ENCODE data around the gene TTYH3. TPM values are rescaled to one million over a fixed set of nuclear protein-coding genes. Genes with fewer than 3 reads are reported as not detected.

Gene TTYH3
- total RNA-seq, 2 experiments from 2014 or later = 9.7 to 10.2 TPM

GRCh38 chr7:2706685-2707126, 74.9 kb downstream of the TTYH3 start:
- DNase-seq = no peak
- peaks cover 9% of the 10 kb centered on the region for H3K27me3 Mint-ChIP-seq
- H3K27ac Mint-ChIP-seq = no peak overlapping the region
- no peak overlapping the region for H3K4me3 Mint-ChIP-seq
- H3K9me3 Mint-ChIP-seq = no peaks in the 10 kb centered on the region
- no peaks in the 10 kb centered on the region for H3K36me3 Mint-ChIP-seq (ENCODE audit: low read depth)
- ChIA-PET POLR2A (interaction anchor here (5.1 kb wide), 1 partner anchor 7 kb away, joined by 62 read pairs; no protein-coding TSS in a partner anchor), CTCF (interaction anchor here (1.1 to 5.8 kb wide), 3 partner anchors 7 to 36 kb away, joined by 4 to 98 read pairs (median 6); no protein-coding TSS in a partner anchor)
- peaks cover 20% of the 10 kb centered on the region for H3K4me1 Mint-ChIP-seq

- DNase-seq = no peak
- H3K4me3 Mint-ChIP-seq = no peak overlapping the region
- H3K27me3 Mint-ChIP-seq = peaks cover 4% of the 10 kb centered on the region
- ChIA-PET CTCF (interaction anchor here (1.1 to 5.8 kb wide), 4 partner anchors 8 to 37 kb away, joined by 4 to 117 read pairs (median 52); no protein-coding TSS in a partner anchor), POLR2A (interaction anchor here (5.1 kb wide), 1 partner anchor 8 kb away, joined by 62 read pairs; no protein-coding TSS in a partner anchor)
- H3K4me1 Mint-ChIP-seq = peaks cover 23% of the 10 kb centered on the region
- H3K36me3 Mint-ChIP-seq (ENCODE audit: low read depth) = no peaks in the 10 kb centered on the region
- no peaks in the 10 kb centered on the region for H3K9me3 Mint-ChIP-seq
- H3K27ac Mint-ChIP-seq = no peak overlapping the region
Observed at GRCh38 chr7:2707481-2707880, 75.7 kb downstream of the TTYH3 start.

- H3K27ac Mint-ChIP-seq = no peak overlapping the region
- peaks cover 23% of the 10 kb centered on the region for H3K4me1 Mint-ChIP-seq
- H3K4me3 Mint-ChIP-seq = no peak overlapping the region
- ChIA-PET POLR2A (interaction anchor here (5.1 kb wide), 1 partner anchor 8 kb away, joined by 62 read pairs; no protein-coding TSS in a partner anchor), CTCF (interaction anchor here (1.1 to 5.8 kb wide), 5 partner anchors 9 to 37 kb away, joined by 4 to 117 read pairs (median 53); partner anchors contain the start of gene AMZ1)
- H3K36me3 Mint-ChIP-seq (ENCODE audit: low read depth) = no peaks in the 10 kb centered on the region
- no peak for DNase-seq
- no peaks in the 10 kb centered on the region for H3K9me3 Mint-ChIP-seq
- H3K27me3 Mint-ChIP-seq = peaks cover 4% of the 10 kb centered on the region
Observed at GRCh38 chr7:2708041-2708440, 76.3 kb downstream of the TTYH3 start.

DNA sequence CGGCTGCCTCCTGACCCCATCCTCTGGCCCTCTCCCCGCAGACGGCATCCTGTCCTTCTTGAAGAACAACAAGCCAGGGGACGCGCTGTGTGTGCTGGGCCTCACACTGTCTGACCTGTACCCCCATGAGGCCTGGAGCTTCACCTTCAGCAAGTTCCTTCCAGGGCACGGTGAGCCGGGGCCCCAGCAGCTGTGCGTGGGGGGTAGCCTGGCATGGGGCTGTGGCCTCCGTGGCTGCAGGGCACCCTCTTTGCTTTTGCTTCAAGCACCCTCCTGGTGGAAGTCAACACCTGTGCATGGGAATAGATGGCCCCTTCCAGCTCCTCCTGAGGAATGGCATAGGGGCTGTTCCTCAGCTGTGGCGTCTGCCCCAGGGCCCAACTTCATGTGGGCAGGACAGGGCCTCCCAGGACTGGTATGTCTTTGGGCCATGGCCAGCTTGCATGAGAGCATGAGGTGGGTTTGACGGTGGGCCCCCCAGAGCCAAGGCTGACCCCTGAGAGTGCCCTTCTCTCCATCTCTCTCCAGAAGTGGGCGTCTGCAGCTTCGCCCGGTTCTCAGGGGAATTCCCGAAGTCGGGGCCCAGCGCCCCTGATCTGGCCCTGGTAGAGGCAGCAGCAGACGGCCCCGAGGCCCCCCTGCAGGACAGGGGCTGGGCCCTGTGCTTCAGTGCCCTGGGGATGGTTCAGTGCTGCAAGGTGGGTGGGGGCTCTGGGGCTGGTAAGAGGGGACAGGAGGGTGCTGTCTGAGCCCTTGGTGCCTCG, 76.9 kb downstream of the TTYH3 start:
- H3K27ac Mint-ChIP-seq = no peak overlapping the region
- H3K4me1 Mint-ChIP-seq = peaks cover 28% of the 10 kb centered on the region
- no peaks in the 10 kb centered on the region for H3K9me3 Mint-ChIP-seq
- ChIA-PET CTCF (interaction anchor here (0.5 to 5.8 kb wide), 19 partner anchors 9 to 1474 kb away, joined by 3 to 117 read pairs (median 8); partner anchors contain the start of gene AMZ1), POLR2A (interaction anchor here (1.5 to 5.1 kb wide), 4 partner anchors 9 to 49 kb away, joined by 3 to 62 read pairs (median 16); no protein-coding TSS in a partner anchor)
- H3K36me3 Mint-ChIP-seq (ENCODE audit: low read depth) = no peaks in the 10 kb centered on the region
- peaks cover 2% of the 10 kb centered on the region for H3K27me3 Mint-ChIP-seq
- DNase-seq = no peak
- no peak overlapping the region for H3K4me3 Mint-ChIP-seq

- CTCF ChIA-PET = interaction anchor here (0.5 to 5.8 kb wide), 39 partner anchors 9 to 1475 kb away, joined by 3 to 117 read pairs (median 5); partner anchors contain the start of gene AMZ1
- Mint-ChIP-seq H3K27me3 (peaks cover 5% of the 10 kb centered on the region), H3K4me3 (peak overlapping the region; percentile 69), H3K27ac (peak overlapping the region; percentile 81), H3K4me1 (peaks cover 38% of the 10 kb centered on the region), H3K9me3 (no peaks in the 10 kb centered on the region), H3K36me3 (ENCODE audit: low read depth) (no peaks in the 10 kb centered on the region)
- POLR2A ChIA-PET = interaction anchor here (0.7 to 5.1 kb wide), 14 partner anchors 10 to 180 kb away, joined by 3 to 62 read pairs (median 4); partner anchors contain the start of gene TTYH3
- peak; percentile 88 for DNase-seq
Observed at GRCh38 chr7:2709553-2710285, 77.9 kb downstream of the TTYH3 start.

- CTCF ChIA-PET = interaction anchor here (0.6 to 5.8 kb wide), 38 partner anchors 8 to 401 kb away, joined by 3 to 117 read pairs (median 5); partner anchors contain the start of gene AMZ1
Observed at GRCh38 chr7:2710286-2710655, 78.5 kb downstream of the TTYH3 start.

GRCh38 chr7:2710901-2711551, 79.2 kb downstream of the TTYH3 start:
- DNase-seq = peak; percentile 78
- POLR2A ChIA-PET = interaction anchor here (0.7 to 5.1 kb wide), 15 partner anchors 8 to 192 kb away, joined by 3 to 62 read pairs (median 4); partner anchors contain the start of gene TTYH3
- H3K4me3 Mint-ChIP-seq = peak overlapping the region; percentile 69
- H3K4me1 Mint-ChIP-seq = peaks cover 51% of the 10 kb centered on the region
- CTCF ChIA-PET = interaction anchor here (0.8 to 5.8 kb wide), 22 partner anchors 7 to 260 kb away, joined by 3 to 117 read pairs (median 8); partner anchors contain the start of gene AMZ1
- H3K9me3 Mint-ChIP-seq = no peaks in the 10 kb centered on the region
- peaks cover 2% of the 10 kb centered on the region for H3K36me3 Mint-ChIP-seq (ENCODE audit: low read depth)
- H3K27me3 Mint-ChIP-seq = peaks cover 5% of the 10 kb centered on the region
- H3K27ac Mint-ChIP-seq = peak overlapping the region; percentile 81

More at GRCh38 chr7:2710286-2710655, 78.5 kb downstream of the TTYH3 start:
- peak; percentile 74 for DNase-seq
- no peaks in the 10 kb centered on the region for H3K9me3 Mint-ChIP-seq
- peak overlapping the region; percentile 81 for H3K27ac Mint-ChIP-seq
- POLR2A ChIA-PET = interaction anchor here (0.8 to 5.1 kb wide), 15 partner anchors 8 to 181 kb away, joined by 3 to 62 read pairs (median 4); partner anchors contain the start of gene TTYH3
- peak overlapping the region; percentile 69 for H3K4me3 Mint-ChIP-seq
- peaks cover 1% of the 10 kb centered on the region for H3K36me3 Mint-ChIP-seq (ENCODE audit: low read depth)
- H3K4me1 Mint-ChIP-seq = peaks cover 43% of the 10 kb centered on the region
- peaks cover 5% of the 10 kb centered on the region for H3K27me3 Mint-ChIP-seq

- ChIA-PET CTCF (interaction anchor here (0.6 to 5.8 kb wide), 10 partner anchors 9 to 152 kb away, joined by 3 to 117 read pairs (median 12); partner anchors contain the start of gene AMZ1), POLR2A (interaction anchor here (0.7 to 5.1 kb wide), 3 partner anchors 12 to 152 kb away, joined by 4 to 62 read pairs (median 5); no protein-coding TSS in a partner anchor)
- Mint-ChIP-seq H3K27me3 (peaks cover 5% of the 10 kb centered on the region), H3K4me3 (no peak overlapping the region), H3K4me1 (peaks cover 61% of the 10 kb centered on the region), H3K9me3 (no peaks in the 10 kb centered on the region), H3K36me3 (ENCODE audit: low read depth) (peaks cover 5% of the 10 kb centered on the region), H3K27ac (no peak overlapping the region)
- DNase-seq = no peak
Observed at GRCh38 chr7:2711895-2712675, 80.3 kb downstream of the TTYH3 start.

DNA sequence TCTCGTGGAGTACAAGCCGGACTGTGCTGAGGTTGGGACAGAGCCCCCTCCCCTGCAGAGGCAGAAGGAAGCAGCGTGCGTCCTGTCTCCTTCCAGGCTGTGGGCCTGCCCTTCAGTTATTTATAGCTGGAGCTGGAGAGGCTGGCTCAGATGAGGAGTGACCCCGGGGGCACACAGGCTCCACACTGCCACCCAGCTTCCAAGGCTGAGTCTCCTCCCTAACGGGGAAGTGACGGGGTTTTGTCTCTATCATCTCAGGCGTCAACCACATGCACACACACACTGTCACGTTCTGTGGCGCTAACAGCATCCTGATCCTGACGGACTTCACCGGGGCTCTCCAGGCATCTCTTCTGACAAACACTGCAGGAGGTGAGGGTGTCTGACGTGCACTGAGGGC, 81.6 kb downstream of the TTYH3 start:
- Mint-ChIP-seq H3K4me1 (peaks cover 73% of the 10 kb centered on the region), H3K27ac (no peak overlapping the region), H3K36me3 (ENCODE audit: low read depth) (peaks cover 5% of the 10 kb centered on the region), H3K4me3 (no peak overlapping the region), H3K27me3 (peaks cover 5% of the 10 kb centered on the region), H3K9me3 (no peaks in the 10 kb centered on the region)
- DNase-seq = no peak
- CTCF ChIA-PET = interaction anchor here (0.8 to 1.3 kb wide), 3 partner anchors 14 to 44 kb away, joined by 3 read pairs; no protein-coding TSS in a partner anchor
- POLR2A ChIA-PET = interaction anchor here (0.9 kb wide), 1 partner anchor 14 kb away, joined by 3 read pairs; no protein-coding TSS in a partner anchor

GRCh38 chr7:2713978-2714377, 82.2 kb downstream of the TTYH3 start:
- CTCF ChIA-PET = interaction anchor here (1.0 to 3.3 kb wide), 3 partner anchors 15 to 45 kb away, joined by 3 to 12 read pairs (median 6); no protein-coding TSS in a partner anchor
- Mint-ChIP-seq H3K27ac (no peak overlapping the region), H3K36me3 (ENCODE audit: low read depth) (peaks cover 5% of the 10 kb centered on the region), H3K9me3 (no peaks in the 10 kb centered on the region), H3K27me3 (peaks cover 5% of the 10 kb centered on the region), H3K4me1 (peaks cover 78% of the 10 kb centered on the region), H3K4me3 (no peak overlapping the region)
- POLR2A ChIA-PET = interaction anchor here (0.9 kb wide), 1 partner anchor 15 kb away, joined by 3 read pairs; no protein-coding TSS in a partner anchor
- DNase-seq = no peak

Measured in activated CD4-positive, alpha-beta memory T cell treated with anti-CD3 and anti-CD28 coated beads, Interleukin-2, amount 10 ng/mL, durations not matched to agents 7 days and 5 days (primary cell).